GM21367 (cell line): ENCODE measurements around the gene TMSB4X.

Source experiments
- ATAC-seq: cut with Tn5 transposase; IDR thresholded peaks from one replicate; pipeline ENCODE4 v1.9.1; 2021; ENCODE audit not compliant: unreplicated experiment

Gene TMSB4X

DNA sequence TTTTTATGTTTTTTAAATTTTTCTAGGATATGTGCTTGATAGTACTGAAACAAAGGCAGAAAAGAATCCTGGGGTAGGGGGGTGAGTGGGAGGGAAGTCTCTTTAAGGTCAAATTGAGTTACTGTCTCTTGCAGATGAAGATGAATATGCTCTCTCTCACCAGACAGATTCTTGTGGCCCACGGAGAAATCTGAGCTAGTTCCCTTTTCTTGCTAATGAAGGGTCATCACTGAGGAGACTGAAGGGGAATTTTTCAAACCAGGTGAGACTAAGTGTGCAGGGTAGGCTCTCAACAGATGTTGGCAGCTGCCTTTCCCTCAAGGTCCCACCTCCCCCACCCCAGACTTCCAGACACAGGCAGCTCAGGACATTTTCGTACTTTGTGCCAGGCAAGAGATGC lies 48.0 kb downstream of the TMSB4X start:
- no peak for ATAC-seq

DNA sequence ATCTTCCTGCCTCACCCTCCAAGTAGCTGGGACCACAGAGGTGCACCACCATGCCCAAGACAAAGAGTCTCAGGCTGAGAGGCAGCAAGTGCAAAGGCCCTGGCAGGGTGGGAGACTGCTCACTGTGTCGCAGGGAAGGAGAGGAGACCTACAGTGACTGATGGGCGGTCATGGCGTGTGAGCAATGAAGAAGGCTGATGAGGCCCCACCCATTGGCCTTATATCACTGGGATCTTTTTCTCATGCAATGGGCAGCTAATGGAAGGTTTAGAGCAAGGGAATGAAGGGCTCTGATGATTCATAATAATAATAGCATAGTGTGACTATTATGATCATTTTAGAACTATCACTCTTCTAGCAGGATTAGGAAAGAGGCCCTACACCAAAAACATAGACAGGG lies 48.7 kb downstream of the TMSB4X start:
- ATAC-seq: no peak

DNA sequence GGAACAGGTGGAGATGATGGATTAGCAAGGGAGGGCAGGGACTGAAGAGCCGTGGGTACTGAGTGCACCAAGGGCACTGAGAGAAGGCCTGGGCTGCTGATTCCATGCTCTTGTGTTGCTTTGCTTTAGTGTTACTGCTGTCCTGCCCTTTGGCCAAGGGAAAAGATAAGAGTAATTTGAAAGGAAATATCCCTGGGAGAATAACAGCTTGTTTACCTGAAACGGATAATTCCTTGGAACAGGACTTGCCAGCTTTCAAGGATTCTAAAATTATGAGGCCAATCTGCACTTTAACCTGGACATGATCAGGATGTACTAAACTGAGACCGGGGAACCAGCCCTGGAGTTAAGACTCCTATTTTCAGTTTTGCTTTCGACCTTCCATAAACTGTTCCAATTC lies 49.1 kb downstream of the TMSB4X start:
- no peak for ATAC-seq

DNA sequence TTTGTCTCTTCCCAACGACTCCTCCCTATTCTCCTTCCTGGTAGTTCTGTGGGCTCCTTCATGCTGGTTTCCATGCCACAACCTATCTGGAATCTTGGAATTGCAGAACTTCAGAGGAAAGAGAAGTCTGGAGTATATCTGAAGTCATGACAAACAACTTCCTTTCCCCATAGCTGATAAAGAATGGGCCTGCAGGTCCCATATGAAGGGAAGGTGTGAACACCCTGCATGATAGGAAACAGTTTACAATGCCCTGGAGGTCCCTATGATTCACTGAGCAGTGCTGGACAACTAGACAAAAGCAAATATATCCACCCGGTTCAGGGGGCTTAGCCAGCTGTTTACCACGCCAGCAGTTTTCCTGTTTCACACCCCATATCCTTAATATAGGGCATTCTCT lies 50.1 kb downstream of the TMSB4X start:
- no peak for ATAC-seq
